ENCODE measurements around the gene SHC2. TPM values are rescaled to one million over a fixed set of nuclear protein-coding genes. Genes with fewer than 3 reads are reported as not detected.
A peak's percentile ranks its signal among the peaks of the same experiment; 100 is the strongest.

Gene SHC2
- total and polyA plus RNA-seq, 2 donors (not counting 3 experiments of a cell fraction or from before 2014, with no cell fraction given), result 7.5 to 11.8 TPM

- no peak for TF ChIP-seq MAX (IDR thresholded peaks at IDR 0.05; ENCODE audit: insufficient read depth, insufficient read length)
- Histone ChIP-seq H3K4me1 (ENCODE audit: control insufficient read depth, extremely low read depth, insufficient read depth, low read length) (no peaks in the 10 kb centered on the region), H3K27me3 (ENCODE audit: control insufficient read depth in 2 of 2, insufficient read depth in 2 of 2, low read length in 2 of 2) (no peaks in the 10 kb centered on the region), H4K20me1 (replicated peaks; ENCODE audit: control insufficient read depth, extremely low read depth, insufficient read depth, low read length) (no peaks in the 10 kb centered on the region), H3K9me1 (replicated peaks; ENCODE audit: control insufficient read depth, extremely low read depth, insufficient read depth, low read length) (no peaks in the 10 kb centered on the region), H3K9me3 (replicated peaks; ENCODE audit: control insufficient read depth, insufficient read depth, low read length) (peaks cover 6% of the 10 kb centered on the region), H3K79me2 (ENCODE audit: control insufficient read depth, insufficient read depth, low read length) (no peaks in the 10 kb centered on the region), H2AFZ (ENCODE audit: low read depth, low read length) (no peak overlapping the region), H3K4me3 (replicated peaks in 1 of 3; ENCODE audit: insufficient read depth in 1 of 3, low read depth in 1 of 3, low read length in 3 of 3) (no peak overlapping the region), H3K9ac (replicated peaks; ENCODE audit: extremely low read depth, insufficient read depth, low read length) (no peak overlapping the region), H3K27ac (ENCODE audit: insufficient read depth, low read depth, low read length) (no peak overlapping the region), H3K4me2 (ENCODE audit: insufficient read depth, low read length) (no peak overlapping the region), H3K36me3 (ENCODE audit: control insufficient read depth in 2 of 2, extremely low read depth in 1 of 2, insufficient read depth in 2 of 2, low read length in 2 of 2) (no peaks in the 10 kb centered on the region)
- BruUV-seq (replicated peaks), result no TSS peak
- intact Hi-C loops (cut with micrococcal nuclease), result loop anchor here (10.0 kb wide), 1 partner anchor 99 kb away; no protein-coding TSS in a partner anchor
- FAIRE-seq, result no peak
- no peak for DNase-seq (ENCODE audit: low read depth, low spot score)
- dilution Hi-C loops (cut with MboI; ENCODE audit: extremely low pct_ligation_motif_present, low sequenced_read_pairs), result no loop called here
- POLR2A ChIA-PET, result interaction anchor here (0.7 kb wide), 1 partner anchor 24 kb away, joined by 9 read pairs; no protein-coding TSS in a partner anchor
- CTCF ChIA-PET, result interaction anchor here (1.5 to 2.0 kb wide), 2 partner anchors 12 to 23 kb away, joined by 7 read pairs; partner anchors contain the start of gene MADCAM1
These were observed 22.7 kb upstream of the SHC2 start for GRCh38 chr19:483332-484072.

- Histone ChIP-seq H4K20me1 (replicated peaks; ENCODE audit: control insufficient read depth, extremely low read depth, insufficient read depth, low read length) (no peaks in the 10 kb centered on the region), H3K9me1 (replicated peaks; ENCODE audit: control insufficient read depth, extremely low read depth, insufficient read depth, low read length) (no peaks in the 10 kb centered on the region), H3K9ac (replicated peaks; ENCODE audit: extremely low read depth, insufficient read depth, low read length) (no peak overlapping the region), H3K27ac (ENCODE audit: insufficient read depth, low read depth, low read length) (no peak overlapping the region), H3K4me2 (ENCODE audit: insufficient read depth, low read length) (no peak overlapping the region), H2AFZ (ENCODE audit: low read depth, low read length) (no peak overlapping the region), H3K36me3 (ENCODE audit: control insufficient read depth in 2 of 2, extremely low read depth in 1 of 2, insufficient read depth in 2 of 2, low read length in 2 of 2) (no peaks in the 10 kb centered on the region), H3K9me3 (replicated peaks; ENCODE audit: control insufficient read depth, insufficient read depth, low read length) (peaks cover 6% of the 10 kb centered on the region), H3K4me1 (ENCODE audit: control insufficient read depth, extremely low read depth, insufficient read depth, low read length) (no peaks in the 10 kb centered on the region), H3K79me2 (ENCODE audit: control insufficient read depth, insufficient read depth, low read length) (no peaks in the 10 kb centered on the region), H3K27me3 (ENCODE audit: control insufficient read depth in 2 of 2, insufficient read depth in 2 of 2, low read length in 2 of 2) (no peaks in the 10 kb centered on the region), H3K4me3 (replicated peaks in 1 of 3; ENCODE audit: insufficient read depth in 1 of 3, low read depth in 1 of 3, low read length in 3 of 3) (no peak overlapping the region)
- ChIA-PET POLR2A (no interaction called here), CTCF (interaction anchor here (1.5 to 2.0 kb wide), 2 partner anchors 13 to 24 kb away, joined by 7 read pairs; partner anchors contain the start of gene MADCAM1)
- peak; percentile 76 for FAIRE-seq
- dilution Hi-C loops (cut with MboI; ENCODE audit: extremely low pct_ligation_motif_present, low sequenced_read_pairs), result no loop called here
- DNase-seq (ENCODE audit: low read depth, low spot score), result no peak
- TF ChIP-seq POLR2AphosphoS5 (IDR thresholded peaks at IDR 0.05; ENCODE audit: insufficient read depth, low read depth, low read length) (no peak), MYC (IDR thresholded peaks at IDR 0.05; ENCODE audit: low read depth, low read length) (no peak), EZH2 (IDR thresholded peaks at IDR 0.05; ENCODE audit: borderline replicate concordance, low read depth, low read length, severe bottlenecking) (no peak), CTCF (IDR thresholded peaks at IDR 0.05; ENCODE audit: extremely low read depth in 1 of 2, insufficient read depth in 1 of 2, low read depth in 1 of 2, low read length in 2 of 2) (no peak), JUN (IDR thresholded peaks at IDR 0.05; ENCODE audit: borderline replicate concordance, insufficient read depth, insufficient read length, low read depth) (no peak), GATA2 (IDR thresholded peaks at IDR 0.05; ENCODE audit: insufficient read depth, insufficient read length, low read depth, low read length) (no peak), FOS (IDR thresholded peaks at IDR 0.05; ENCODE audit: borderline replicate concordance, insufficient read depth, low read length) (no peak), MAX (IDR thresholded peaks at IDR 0.05; ENCODE audit: insufficient read depth, insufficient read length) (no peak), POLR2A (IDR thresholded peaks at IDR 0.05; ENCODE audit: low read depth, low read length) (no peak)
- intact Hi-C loops (cut with micrococcal nuclease), result loop anchor here (10.0 kb wide), 1 partner anchor 98 kb away; no protein-coding TSS in a partner anchor
- no TSS peak for BruUV-seq (replicated peaks)
These were observed 21.6 kb upstream of the SHC2 start for GRCh38 chr19:482186-483041.

Data from endothelial cell of umbilical vein (primary cell).